ENCODE data around the gene GPR68.
"Not testable (repeated sequence)": the region's sequence is repeated elsewhere in the genome, so short reads cannot be mapped to it uniquely, and the experiment has no call there.

GPR68 gene

DNA sequence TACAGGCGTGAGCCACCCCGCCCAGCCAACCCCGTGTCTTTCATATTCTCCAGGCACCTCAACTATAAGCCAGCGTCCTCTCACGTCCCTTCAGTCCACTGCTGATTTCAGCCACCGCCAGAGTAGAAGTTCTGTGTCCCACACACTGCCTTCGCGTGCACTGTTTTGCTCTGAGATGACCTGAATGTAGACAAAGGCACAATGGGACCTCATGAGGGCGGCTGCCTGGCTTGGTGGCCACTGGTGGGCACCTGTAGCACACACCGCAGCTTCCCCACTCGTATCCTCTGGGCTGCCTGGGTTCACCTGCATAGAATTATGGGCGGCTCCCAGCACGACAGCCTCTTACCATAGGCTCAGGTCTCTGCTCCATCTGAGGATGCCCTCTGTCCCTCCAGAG is 57.2 kb downstream of the GPR68 start:
- no peak for DNase-seq

DNA sequence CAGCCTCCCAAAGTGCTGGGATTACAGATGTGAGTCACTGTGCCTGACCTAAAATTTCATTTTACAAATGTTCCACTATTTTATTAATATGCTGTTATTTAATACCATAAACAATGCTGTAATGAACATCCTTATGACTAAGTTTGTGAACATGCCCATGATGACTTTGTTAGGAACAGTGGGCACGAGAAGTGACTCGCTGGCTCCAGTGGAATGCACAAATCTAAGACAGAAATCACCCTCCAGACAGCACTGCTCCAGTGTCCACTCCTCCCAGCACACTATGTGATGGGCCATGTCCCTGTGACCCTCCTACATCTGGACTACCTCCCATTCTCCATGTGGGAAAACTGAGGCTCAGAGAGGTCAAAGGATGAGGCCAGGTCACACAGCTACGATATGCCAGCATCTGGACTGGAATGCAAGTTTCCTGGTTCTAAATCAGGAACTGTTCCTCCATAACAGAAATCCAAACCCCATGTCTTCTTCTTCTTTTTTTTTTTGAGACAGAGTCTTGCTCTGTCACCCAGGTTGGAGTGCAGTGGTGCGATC is 57.9 kb downstream of the GPR68 start:
- DNase-seq, result no peak

DNA sequence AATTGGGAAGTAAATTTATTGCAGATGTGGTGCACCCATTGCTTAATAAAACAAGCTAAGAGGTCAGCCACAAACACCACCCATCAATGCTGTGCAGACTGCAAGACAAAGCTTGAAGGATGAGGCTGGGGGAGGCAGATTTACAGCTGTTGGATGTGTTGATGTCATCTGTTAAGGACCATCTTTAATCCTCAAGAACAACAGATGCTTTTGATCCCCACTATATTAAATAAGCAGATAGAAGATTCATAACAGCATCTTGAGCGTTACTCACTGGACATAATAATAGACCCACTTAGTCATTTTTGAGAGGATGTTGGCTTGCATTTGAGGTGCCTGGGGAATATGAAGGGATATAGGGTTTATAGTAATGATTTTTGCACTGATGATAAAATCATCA is 58.8 kb downstream of the GPR68 start:
- DNase-seq, result no peak

- DNase-seq, result no peak
Measured at GRCh38 chr14:91184559-91184958, 59.9 kb downstream of the GPR68 start.

- DNase-seq, result not testable (repeated sequence)
Measured at GRCh38 chr14:91182753-91183152, 61.8 kb downstream of the GPR68 start.

All from activated CD4-positive, alpha-beta T cell treated with anti-CD3 and anti-CD28 coated beads, Interleukin-2, amount 50 U/mL, for 1 hour (primary cell).